H9 (cell line): ENCODE results near the gene PLSCR2. TPM values are rescaled to one million over a fixed set of nuclear protein-coding genes. Genes with fewer than 3 reads are reported as not detected.

Experiments used
- DNase-seq: peaks from one replicate; pipeline ENCODE4 v3.0.0-alpha.2; 2017
- H2AFZ ChIP-seq: one replicate; pipeline ENCODE4 v1.6.1; 2013; ENCODE audit warnings: mild to moderate bottlenecking, low read length, control low read depth, moderate library complexity
- H2AK5ac ChIP-seq: 2 replicates; pipeline ENCODE4 v1.6.1; 2013; ENCODE audit warnings: low read length, control low read depth, mixed read lengths; ENCODE audit not compliant: insufficient read length
- H2BK120ac ChIP-seq: one replicate; pipeline ENCODE4 v1.6.1; 2013; ENCODE audit warnings: low read depth, mild to moderate bottlenecking, low read length, control low read depth, inconsistent platforms; ENCODE audit not compliant: poor library complexity, severe bottlenecking
- H2BK12ac ChIP-seq: 2 replicates; pipeline ENCODE4 v1.6.1; 2013; ENCODE audit warnings: low read length, control low read depth, mixed read lengths, low read depth; ENCODE audit not compliant: insufficient read length
- H2BK15ac ChIP-seq: 2 replicates; pipeline ENCODE4 v1.6.1; 2013; ENCODE audit warnings: low read depth, low read length, control low read depth
- H2BK20ac ChIP-seq: one replicate; pipeline ENCODE4 v1.6.1; 2013; ENCODE audit warnings: low read depth, mild to moderate bottlenecking, low read length, control low read depth, inconsistent platforms; ENCODE audit not compliant: poor library complexity, severe bottlenecking
- H2BK5ac ChIP-seq: 2 replicates; pipeline ENCODE4 v1.6.1; 2013; ENCODE audit warnings: low read length, control low read depth, mixed read lengths; ENCODE audit not compliant: insufficient read length
- H3K14ac ChIP-seq: 2 replicates; pipeline ENCODE4 v1.6.1; 2013; ENCODE audit warnings: low read length, control low read depth; ENCODE audit not compliant: insufficient read depth
- H3K18ac ChIP-seq: 2 replicates; pipeline ENCODE4 v1.6.1; 2013; ENCODE audit warnings: low read depth, mild to moderate bottlenecking, mixed read lengths, low read length, control low read depth; ENCODE audit not compliant: insufficient read length
- H3K23ac ChIP-seq: 2 replicates; pipeline ENCODE4 v1.6.1; 2013; ENCODE audit warnings: low read length, control low read depth, mixed read lengths, low read depth; ENCODE audit not compliant: insufficient read length
- H3K23me2 ChIP-seq: 2 replicates; pipeline ENCODE4 v1.6.1; 2013; ENCODE audit warnings: low read depth, mild to moderate bottlenecking, mixed read lengths, low read length, control low read depth; ENCODE audit not compliant: insufficient read length, poor library complexity, severe bottlenecking
- H3K27ac ChIP-seq: 2 replicates; pipeline ENCODE4 v1.5.1; 2013; ENCODE audit warnings: low read length, control low read depth, mixed read lengths, low read depth; ENCODE audit not compliant: insufficient read length
- H3K27me3 ChIP-seq: 2 replicates; pipeline ENCODE4 v1.6.1; 2013; ENCODE audit warnings: low read length, control low read depth, inconsistent platforms; ENCODE audit not compliant: insufficient read depth
- H3K4ac ChIP-seq: 2 replicates; pipeline ENCODE4 v1.6.1; 2013; ENCODE audit warnings: low read depth, mild to moderate bottlenecking, control low read depth, inconsistent platforms, low read length, moderate library complexity
- H3K4me1 ChIP-seq: 2 replicates; pipeline ENCODE4 v1.6.1; 2013; ENCODE audit warnings: low read length, control low read depth, inconsistent platforms; ENCODE audit not compliant: insufficient read depth
- H3K4me2 ChIP-seq: 2 replicates; pipeline ENCODE4 v1.6.1; 2013; ENCODE audit warnings: low read length, control low read depth, mixed read lengths; ENCODE audit not compliant: insufficient read length, insufficient read depth
- H3K56ac ChIP-seq: 2 replicates; pipeline ENCODE4 v1.6.1; 2013; ENCODE audit warnings: low read depth, mild to moderate bottlenecking, mixed read lengths, low read length, control low read depth; ENCODE audit not compliant: insufficient read length
- H3K79me1 ChIP-seq: 2 replicates; pipeline ENCODE4 v1.6.1; 2013; ENCODE audit warnings: low read depth, mild to moderate bottlenecking, moderate library complexity, low read length, control low read depth, inconsistent platforms; ENCODE audit not compliant: insufficient read depth, poor library complexity, severe bottlenecking
- H3K79me2 ChIP-seq: 2 replicates; pipeline ENCODE4 v1.6.1; 2013; ENCODE audit warnings: low read length, control low read depth, inconsistent platforms; ENCODE audit not compliant: insufficient read depth
- H3K9ac ChIP-seq: 2 replicates; pipeline ENCODE4 v1.6.1; 2013; ENCODE audit warnings: low read length, control low read depth, mixed read lengths; ENCODE audit not compliant: insufficient read length; ENCODE audit errors: extremely low read depth
- H3K9me3 ChIP-seq: one replicate; pipeline ENCODE4 v1.6.1; 2013; ENCODE audit warnings: low read depth, low read length, inconsistent platforms; ENCODE audit not compliant: control insufficient read depth
- H3T11ph ChIP-seq: one replicate; pipeline ENCODE4 v1.6.1; 2013; ENCODE audit warnings: mild to moderate bottlenecking, low read length, control low read depth, inconsistent platforms
- H4K20me1 ChIP-seq: one replicate; pipeline ENCODE4 v1.6.1; 2013; ENCODE audit not compliant: control insufficient read depth, insufficient read length, insufficient read depth
- H4K5ac ChIP-seq: 2 replicates; pipeline ENCODE4 v1.6.1; 2013; ENCODE audit warnings: low read depth, mild to moderate bottlenecking, mixed read lengths, low read length, control low read depth; ENCODE audit not compliant: insufficient read length
- H4K8ac ChIP-seq: replicated peaks from 2 replicates; pipeline ENCODE4 v1.6.1; 2013; ENCODE audit warnings: low read length, control low read depth, mixed read lengths, low read depth; ENCODE audit not compliant: insufficient read length
- H4K91ac ChIP-seq: 2 replicates; pipeline ENCODE4 v1.6.1; 2013; ENCODE audit warnings: low read depth, mild to moderate bottlenecking, moderate library complexity, mixed read lengths, low read length, control low read depth; ENCODE audit not compliant: insufficient read length
- H3K27ac Mint-ChIP-seq, 3 experiments: 2 replicates in 2 of 3; 3 replicates in 1 of 3; pipeline ENCODE4 v1.8.0; 2020 to 2021; ENCODE audit warnings: mixed read lengths in 3 of 3, mild to moderate bottlenecking in 1 of 3, moderate library complexity in 1 of 3
- H3K27me3 Mint-ChIP-seq: 2 replicates; pipeline ENCODE4 v1.8.0; 2021; ENCODE audit warnings: low read depth, mild to moderate bottlenecking, moderate library complexity, mixed read lengths
- H3K36me3 Mint-ChIP-seq, 3 experiments: 2 replicates in 2 of 3; 3 replicates in 1 of 3; pipeline ENCODE4 v1.8.0; 2020 to 2021; ENCODE audit warnings: low read depth in 3 of 3, mixed read lengths in 3 of 3; ENCODE audit not compliant: insufficient read depth in 1 of 3
- H3K4me1 Mint-ChIP-seq, 2 experiments: 2 replicates each; pipeline ENCODE4 v1.8.0; 2020; ENCODE audit warnings: mixed read lengths in 2 of 2
- H3K4me3 Mint-ChIP-seq, 2 experiments: 2 replicates in 1 of 2; 3 replicates in 1 of 2; pipeline ENCODE4 v1.8.0; 2020 to 2021; ENCODE audit warnings: mild to moderate bottlenecking in 2 of 2, mixed read lengths in 2 of 2, moderate library complexity in 1 of 2
- H3K9me3 Mint-ChIP-seq, 2 experiments: 2 replicates in 1 of 2; 3 replicates in 1 of 2; pipeline ENCODE4 v1.8.0; 2020; ENCODE audit warnings: mild to moderate bottlenecking in 2 of 2, mixed read lengths in 2 of 2, moderate library complexity in 1 of 2
- CTCF ChIP-seq: fragments of 200-600 bp; sonication (generic); conservative IDR thresholded peaks from 3 replicates; pipeline ENCODE4 v1.8.0; 2021; ENCODE audit warnings: antibody characterized with exemption, mild to moderate bottlenecking
- WGBS: extraction: QIAGEN DNeasy Blood & Tissue Kit; methylation state at CpG from one replicate; pipeline ENCODE4 v1.1.7; 2013; ENCODE audit warnings: missing lambda C conversion rate, low lambda C conversion rate, mixed read lengths; ENCODE audit not compliant: insufficient read length; ENCODE audit errors: extremely low coverage; 5-methylcytosine and 5-hydroxymethylcytosine counted together
- total RNA-seq: library from RNA; stranded (reverse); gene quantifications from 2 replicates; pipeline ENCODE4 v1.2.1, GENCODE V29; 2021

PLSCR2 gene
- total RNA-seq, 1 experiment from 2014 or later = not detected

GRCh38 chr3:146470425-146470990 is 1.1 kb upstream of the PLSCR2 start:
- peak overlapping the region; percentile 6 for H2BK120ac ChIP-seq
- H4K20me1 ChIP-seq = no peaks in the 10 kb centered on the region
- H3K27me3 Mint-ChIP-seq = no peaks in the 10 kb centered on the region
- H4K5ac ChIP-seq = no peak overlapping the region
- no peak overlapping the region for H2BK20ac ChIP-seq
- no peaks in the 10 kb centered on the region for H3K23me2 ChIP-seq
- no peak overlapping the region for H4K91ac ChIP-seq
- H3K9me3 Mint-ChIP-seq = no peaks in the 10 kb centered on the region
- H3K9ac ChIP-seq = no peak overlapping the region
- no peak overlapping the region for H2AFZ ChIP-seq
- no peak overlapping the region for H4K8ac ChIP-seq
- H2BK12ac ChIP-seq = no peak overlapping the region
- H3K79me2 ChIP-seq = no peaks in the 10 kb centered on the region
- H2BK5ac ChIP-seq = no peak overlapping the region
- H3K4ac ChIP-seq = no peak overlapping the region; the same call in 1 of the 2 replicates
- no peaks in the 10 kb centered on the region for H3K27me3 ChIP-seq
- no peaks in the 10 kb centered on the region for H3K36me3 Mint-ChIP-seq
- TF ChIP-seq CTCF = no peak
- peaks cover 3 to 5% of the 10 kb centered on the region in 2 experiments; a peak in 3 of 4 replicates for H3K4me1 Mint-ChIP-seq
- no peaks in the 10 kb centered on the region for H3K79me1 ChIP-seq
- H3K4me1 ChIP-seq = no peaks in the 10 kb centered on the region
- peak overlapping the region in 1 of 3 experiments; percentile 86; a peak in 2 of 7 replicates for H3K27ac Mint-ChIP-seq
- H2AK5ac ChIP-seq = no peak overlapping the region
- no peak overlapping the region for H3T11ph ChIP-seq
- H2BK15ac ChIP-seq = no peak overlapping the region
- no peak overlapping the region for H3K14ac ChIP-seq
- H3K4me3 Mint-ChIP-seq = no peak overlapping the region
- no peak overlapping the region for H3K23ac ChIP-seq
- H3K56ac ChIP-seq = no peak overlapping the region
- H3K4me2 ChIP-seq = peak overlapping the region; percentile 1
- peak overlapping the region; percentile 61 for H3K18ac ChIP-seq
- no peak for DNase-seq
- WGBS = no CpG with 5 or more reads among the region's 9 CpGs
- H3K27ac ChIP-seq = no peak overlapping the region
- no peaks in the 10 kb centered on the region for H3K9me3 ChIP-seq
